Activated T-helper 1 cell treated with anti-CD3 and anti-CD28 coated beads, Interleukin-2, amount 50 U/mL, for 16 hours (primary cell): ENCODE results near the gene UBE2R2.
"Not testable (repeated sequence)": the region's sequence is repeated elsewhere in the genome, so short reads cannot be mapped to it uniquely, and the experiment has no call there.

ENCODE experiments used
- DNase-seq, 2 donors: peaks; one replicate each; pipeline ENCODE4 v3.0.0-alpha.2; 2020; ENCODE audit warnings: low read depth in 1 of 2, low spot score in 1 of 2

Gene UBE2R2

GRCh38 chr9:33926746-33927485, 110.0 kb downstream of the UBE2R2 start:
- DNase-seq: no peak

GRCh38 chr9:33927694-33928093, 110.7 kb downstream of the UBE2R2 start:
- DNase-seq: no peak

- DNase-seq: no peak
Measured at GRCh38 chr9:33931326-33931725, 114.4 kb downstream of the UBE2R2 start.

GRCh38 chr9:33932078-33932807, 115.3 kb downstream of the UBE2R2 start:
- DNase-seq: no peak

GRCh38 chr9:33934188-33934878, 117.4 kb downstream of the UBE2R2 start:
- DNase-seq: no peak

GRCh38 chr9:33939924-33940874, 123.2 kb downstream of the UBE2R2 start:
- no peak for DNase-seq

- no peak for DNase-seq
Measured at GRCh38 chr9:33942471-33943083, 125.6 kb downstream of the UBE2R2 start.

GRCh38 chr9:33943389-33943788, 126.4 kb downstream of the UBE2R2 start:
- DNase-seq: no peak

- DNase-seq: no peak
Measured at GRCh38 chr9:33946779-33947535, 130.0 kb downstream of the UBE2R2 start.

- no peak for DNase-seq
Measured at GRCh38 chr9:33950371-33950770, 133.4 kb downstream of the UBE2R2 start.

GRCh38 chr9:33952066-33952465, 135.1 kb downstream of the UBE2R2 start:
- no peak for DNase-seq

- DNase-seq: no peak
Measured at GRCh38 chr9:33956544-33956943, 139.6 kb downstream of the UBE2R2 start.

- DNase-seq: no peak
Measured at GRCh38 chr9:33959725-33960124, 142.8 kb downstream of the UBE2R2 start.

- DNase-seq: not testable (repeated sequence)
Measured at GRCh38 chr9:33962468-33962867, 145.5 kb downstream of the UBE2R2 start.

- no peak for DNase-seq
Measured at GRCh38 chr9:33964086-33964768, 147.3 kb downstream of the UBE2R2 start.
